ENCODE results near the gene KCNK16. TPM values are rescaled to one million over a fixed set of nuclear protein-coding genes. Genes with fewer than 3 reads are reported as not detected.

The KCNK16 gene
- not detected in 2 replicates for total RNA-seq (2014; rRNA removed)
- not detected for polyA plus RNA-seq (2012)

- DNase-seq (ENCODE audit: low read depth): no peak
These were observed at the start of gene KCNK16 for GRCh38 chr6:39322306-39322850. KCNK16 (minus strand) TSS chr6:39322702; CDS start chr6:39322540, 162 bp downstream.

GRCh38 chr6:39370390-39370789 is 47.9 kb upstream of the KCNK16 start:
- no peak for DNase-seq (ENCODE audit: low read depth)

GRCh38 chr6:39369987-39370386 is 47.5 kb upstream of the KCNK16 start:
- no peak for DNase-seq (ENCODE audit: low read depth)

- no peak for DNase-seq (ENCODE audit: low read depth)
These were observed 45.2 kb upstream of the KCNK16 start for GRCh38 chr6:39367700-39368099.

GRCh38 chr6:39366931-39367618 is 44.6 kb upstream of the KCNK16 start:
- DNase-seq (ENCODE audit: low read depth): no peak

- peak; percentile 36 for DNase-seq (ENCODE audit: low read depth)
These were observed 43.0 kb upstream of the KCNK16 start for GRCh38 chr6:39365281-39366074.

- DNase-seq (ENCODE audit: low read depth): no peak
These were observed 40.8 kb upstream of the KCNK16 start for GRCh38 chr6:39363280-39363679.

- peak; percentile 14 for DNase-seq (ENCODE audit: low read depth)
These were observed 40.0 kb upstream of the KCNK16 start for GRCh38 chr6:39362487-39362865.

- peak; percentile 40 for DNase-seq (ENCODE audit: low read depth)
These were observed 39.4 kb upstream of the KCNK16 start for GRCh38 chr6:39361657-39362486.

GRCh38 chr6:39360378-39360777 is 37.9 kb upstream of the KCNK16 start:
- DNase-seq (ENCODE audit: low read depth): no peak

- DNase-seq (ENCODE audit: low read depth): peak; percentile 32
These were observed 35.6 kb upstream of the KCNK16 start for GRCh38 chr6:39357998-39358686.

- no peak for DNase-seq (ENCODE audit: low read depth)
These were observed 31.3 kb upstream of the KCNK16 start for GRCh38 chr6:39353698-39354315.

GRCh38 chr6:39350723-39351505 is 28.4 kb upstream of the KCNK16 start:
- no peak for DNase-seq (ENCODE audit: low read depth)

- DNase-seq (ENCODE audit: low read depth): no peak
These were observed 26.2 kb upstream of the KCNK16 start for GRCh38 chr6:39348740-39349139.

GRCh38 chr6:39347906-39348585 is 25.5 kb upstream of the KCNK16 start:
- DNase-seq (ENCODE audit: low read depth): peak; percentile 36

- peak; percentile 6 for DNase-seq (ENCODE audit: low read depth)
These were observed 24.7 kb upstream of the KCNK16 start for GRCh38 chr6:39347206-39347605.

GRCh38 chr6:39344821-39345280 is 22.3 kb upstream of the KCNK16 start:
- DNase-seq (ENCODE audit: low read depth): no peak

- no peak for DNase-seq (ENCODE audit: low read depth)
These were observed 20.9 kb upstream of the KCNK16 start for GRCh38 chr6:39343396-39343870.
